ENCODE measurements around the gene ZDHHC8.

The ZDHHC8 gene

GRCh38 chr22:20150381-20151275, 19.0 kb downstream of the ZDHHC8 start, which contains the start of gene CCDC188:
TSS of gene CCDC188 (minus strand) at chr22:20151055. CDS start at chr22:20150986, 69 bp downstream.
- no peak for TF ChIP-seq CTCF (IDR thresholded peaks at IDR 0.05)

- TF ChIP-seq CTCF (IDR thresholded peaks at IDR 0.05): no peak
Measured at GRCh38 chr22:20151276-20151588, 19.6 kb downstream of the ZDHHC8 start.

DNA sequence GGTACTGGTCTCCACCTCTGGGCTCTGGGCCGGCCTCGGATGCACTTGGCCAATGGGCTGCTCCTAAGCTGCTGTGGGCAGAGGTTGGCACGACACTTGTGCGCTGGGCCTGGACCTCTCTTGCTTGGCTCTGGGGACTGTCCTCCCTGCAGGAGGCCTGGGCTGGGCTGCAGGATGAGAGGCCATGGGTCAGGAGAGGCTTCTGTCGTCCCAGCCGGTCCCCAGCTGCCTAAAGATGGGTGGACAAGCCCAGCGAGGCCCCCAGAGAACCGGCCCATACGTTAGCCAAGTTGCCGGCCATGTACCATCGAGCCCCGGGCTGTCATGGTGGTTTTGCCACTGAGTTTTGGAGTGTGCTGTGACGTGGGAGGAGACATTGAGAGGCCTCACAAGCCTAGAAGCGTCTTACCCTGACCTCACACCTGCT, 20.9 kb downstream of the ZDHHC8 start:
- TF ChIP-seq CTCF (IDR thresholded peaks at IDR 0.05): no peak

DNA sequence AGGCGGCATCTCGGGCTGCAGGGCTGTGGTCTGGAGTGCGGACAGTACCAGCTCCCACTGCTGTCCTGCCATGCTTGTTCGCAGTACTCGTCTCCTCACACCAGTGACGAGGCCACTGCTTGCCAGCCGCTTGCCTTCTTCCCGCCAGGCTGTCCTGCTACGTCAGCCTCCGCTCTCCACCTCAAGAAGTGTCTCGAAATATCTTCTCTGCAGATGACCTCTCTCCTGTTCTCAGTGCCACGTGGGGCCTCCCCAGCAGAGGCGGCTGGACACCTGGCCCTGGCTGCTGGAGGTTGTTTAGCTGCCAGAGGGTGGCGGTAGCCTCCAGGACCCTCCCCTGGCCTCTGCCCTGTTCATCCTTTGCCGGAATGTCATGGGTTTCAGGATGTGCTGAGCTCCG, 22.3 kb downstream of the ZDHHC8 start:
- TF ChIP-seq CTCF (IDR thresholded peaks at IDR 0.05): no peak

- TF ChIP-seq CTCF (IDR thresholded peaks at IDR 0.05): no peak
Measured at GRCh38 chr22:20154602-20155187, 23.1 kb downstream of the ZDHHC8 start.

DNA sequence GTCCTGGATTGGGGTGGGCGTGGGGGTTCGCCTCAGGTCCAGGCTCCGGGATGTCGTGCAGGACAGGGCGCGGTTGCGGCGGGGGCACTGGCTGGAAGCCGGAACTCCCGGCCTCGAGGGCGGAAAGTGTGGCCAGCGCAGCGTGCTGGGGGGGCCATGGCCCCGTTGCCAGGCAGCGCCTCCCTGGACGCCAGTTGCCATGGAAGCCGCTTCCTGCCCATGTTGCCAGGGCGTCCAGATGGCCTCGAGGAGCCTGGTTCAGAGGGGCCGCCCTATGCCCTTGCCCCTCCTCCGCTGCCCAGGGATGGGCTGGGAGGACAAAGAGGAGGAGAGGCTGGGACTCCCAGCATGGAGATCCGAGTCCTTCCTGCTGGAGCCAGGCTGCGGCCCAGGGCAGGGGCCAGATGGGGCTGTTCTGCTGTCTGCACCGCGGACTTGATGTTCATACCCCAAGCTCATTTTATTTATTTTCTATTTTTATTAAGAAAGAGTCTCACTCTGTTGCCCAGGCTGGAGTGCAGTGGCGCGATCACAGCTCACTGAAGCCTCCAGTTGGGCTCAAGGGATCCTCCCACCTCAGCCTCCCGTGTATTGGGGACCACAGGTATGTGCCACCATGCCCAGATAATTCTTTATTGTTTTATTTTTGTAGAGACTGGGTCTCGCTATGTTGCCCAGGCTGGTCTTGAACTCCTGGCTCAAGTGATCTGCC, 23.9 kb downstream of the ZDHHC8 start:
- TF ChIP-seq CTCF (IDR thresholded peaks at IDR 0.05): no peak

DNA sequence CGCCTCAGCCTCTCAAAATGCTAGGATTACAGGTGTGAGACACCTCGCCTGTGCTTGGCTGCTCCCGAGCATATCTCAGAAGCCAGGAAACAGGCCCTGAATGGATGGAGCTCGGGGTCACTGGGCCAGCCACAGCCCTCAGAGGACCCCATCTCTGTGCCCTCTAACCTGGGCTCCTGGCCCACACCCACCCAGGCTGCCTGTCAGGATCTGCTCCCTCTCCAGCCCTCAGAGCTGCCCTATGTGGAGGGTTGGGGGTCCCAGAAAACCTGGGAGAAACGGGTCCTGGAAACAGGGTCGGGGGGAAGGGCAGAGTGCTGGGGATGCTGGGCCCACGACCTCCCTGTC, 24.4 kb downstream of the ZDHHC8 start:
- no peak for TF ChIP-seq CTCF (IDR thresholded peaks at IDR 0.05)

Measured in LNCAP (cell line).